ENCODE measurements around the gene S100A12. TPM values are rescaled to one million over a fixed set of nuclear protein-coding genes. Genes with fewer than 3 reads are reported as not detected.

The S100A12 gene
- polyA plus RNA-seq, 1 of the 3 experiments (the other 2 are of a cell fraction) = not detected

GRCh38 chr1:153392258-153392657 is 16.8 kb upstream of the S100A12 start:
- H3K9me3 ChIP-seq = no peaks in the 10 kb centered on the region
- under 1% methylated on average over 3 of the region's 3 CpGs for WGBS (ENCODE audit: low lambda C conversion rate)
- no peak for TF ChIP-seq GATA2 (CRISPR knock-in tag; IDR thresholded peaks at IDR 0.05)
- no peak for TF ChIP-seq CHD2 (IDR thresholded peaks at IDR 0.05; ENCODE audit: low read length, partially characterized antibody)
- TF ChIP-seq SMC3 (IDR thresholded peaks at IDR 0.05; ENCODE audit: low read depth, low read length) = no peak
- TF ChIP-seq RFX5 (IDR thresholded peaks at IDR 0.05; ENCODE audit: low read length) = no peak
- TF ChIP-seq NRF1 (IDR thresholded peaks at IDR 0.05; ENCODE audit: low read depth, low read length) = no peak
- TF ChIP-seq TAF1 (IDR thresholded peaks at IDR 0.05; ENCODE audit: borderline replicate concordance, low read depth, low read length) = no peak
- no peak for TF ChIP-seq MEF2A (IDR thresholded peaks at IDR 0.05; ENCODE audit: borderline replicate concordance, low read depth)
- no peak for TF ChIP-seq TCF12 (IDR thresholded peaks at IDR 0.05)
- TF ChIP-seq POLR2AphosphoS5 (IDR thresholded peaks at IDR 0.05; ENCODE audit: low read depth, low read length) = no peak
- TF ChIP-seq, protein P1, sequence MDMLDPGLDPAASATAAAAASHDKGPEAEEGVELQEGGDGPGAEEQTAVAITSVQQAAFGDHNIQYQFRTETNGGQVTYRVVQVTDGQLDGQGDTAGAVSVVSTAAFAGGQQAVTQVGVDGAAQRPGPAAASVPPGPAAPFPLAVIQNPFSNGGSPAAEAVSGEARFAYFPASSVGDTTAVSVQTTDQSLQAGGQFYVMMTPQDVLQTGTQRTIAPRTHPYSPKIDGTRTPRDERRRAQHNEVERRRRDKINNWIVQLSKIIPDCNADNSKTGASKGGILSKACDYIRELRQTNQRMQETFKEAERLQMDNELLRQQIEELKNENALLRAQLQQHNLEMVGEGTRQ (IDR thresholded peaks at IDR 0.05; ENCODE audit: borderline replicate concordance, low read depth, low read length) = no peak
- no peak for TF ChIP-seq CTCF (IDR thresholded peaks at IDR 0.05)
- TF ChIP-seq JUND (IDR thresholded peaks at IDR 0.05) = no peak
- no peak for TF ChIP-seq TEAD4 (IDR thresholded peaks at IDR 0.05; ENCODE audit: borderline replicate concordance, insufficient read depth)
- TF ChIP-seq GABPA (IDR thresholded peaks at IDR 0.05; ENCODE audit: low read depth) = no peak
- no peak for TF ChIP-seq NFIC (IDR thresholded peaks at IDR 0.05; ENCODE audit: borderline replicate concordance)
- TF ChIP-seq RXRA (IDR thresholded peaks at IDR 0.05; ENCODE audit: borderline replicate concordance, low read depth) = no peak
- TF ChIP-seq RAD21 (IDR thresholded peaks at IDR 0.05; ENCODE audit: low read length) = no peak

More at GRCh38 chr1:153392258-153392657, 16.8 kb upstream of the S100A12 start:
- H3K79me2 ChIP-seq (ENCODE audit: insufficient read depth) = no peaks in the 10 kb centered on the region
- no peaks in the 10 kb centered on the region for H3F3A ChIP-seq (replicated peaks; ENCODE audit: insufficient read depth)
- no peak overlapping the region for H3K4me2 ChIP-seq
- no peaks in the 10 kb centered on the region for H3K36me3 ChIP-seq (replicated peaks in 1 of 2; ENCODE audit: control insufficient read depth in 1 of 2, insufficient read depth in 2 of 2, low read length in 1 of 2)
- CTCF ChIA-PET = no interaction called here
- no peak overlapping the region for H2AFZ ChIP-seq (ENCODE audit: low read depth)
- DNase-seq = no peak
- H3K4me3 ChIP-seq (ENCODE audit: low read depth in 2 of 2, low read length in 1 of 2) = no peak overlapping the region
- no peaks in the 10 kb centered on the region for H3K4me1 ChIP-seq (ENCODE audit: control insufficient read depth in 1 of 2, insufficient read depth in 2 of 2, low read depth in 1 of 2, low read length in 1 of 2)
- no peak overlapping the region for H3K27ac ChIP-seq (ENCODE audit: low read depth in 2 of 2, low read length in 1 of 2)
- POLR2A ChIA-PET = no interaction called here
- H3K27me3 ChIP-seq (ENCODE audit: insufficient read depth) = peaks cover 44% of the 10 kb centered on the region
- H3K9ac ChIP-seq = no peak overlapping the region
- H3K9me2 ChIP-seq = no peaks in the 10 kb centered on the region
- no peaks in the 10 kb centered on the region for H4K20me1 ChIP-seq (ENCODE audit: insufficient read depth)

All from SK-N-SH (cell line).